Measurements from ENCODE around the gene CFAP298.

The CFAP298 gene

GRCh38 chr21:32599091-32599490 lies 13.1 kb downstream of the CFAP298 start:
- TF ChIP-seq CTCF (IDR thresholded peaks at IDR 0.05; ENCODE audit: borderline replicate concordance, control extremely low read depth, extremely low read depth, insufficient read depth, missing control alignments): no peak
- DNase-seq (ENCODE audit: low spot score): no peak
- in situ Hi-C loops (cut with MboI; ENCODE audit: low sequenced_read_pairs, unreplicated experiment): no loop called here

GRCh38 chr21:32597205-32597604 lies 15.0 kb downstream of the CFAP298 start:
- DNase-seq (ENCODE audit: low spot score): no peak
- TF ChIP-seq CTCF (IDR thresholded peaks at IDR 0.05; ENCODE audit: borderline replicate concordance, control extremely low read depth, extremely low read depth, insufficient read depth, missing control alignments): no peak
- in situ Hi-C loops (cut with MboI; ENCODE audit: low sequenced_read_pairs, unreplicated experiment): no loop called here

- no peak for TF ChIP-seq CTCF (IDR thresholded peaks at IDR 0.05; ENCODE audit: borderline replicate concordance, control extremely low read depth, extremely low read depth, insufficient read depth, missing control alignments)
- in situ Hi-C loops (cut with MboI; ENCODE audit: low sequenced_read_pairs, unreplicated experiment): no loop called here
- DNase-seq (ENCODE audit: low spot score): no peak
Observed at GRCh38 chr21:32595431-32595830, 16.7 kb downstream of the CFAP298 start.

- in situ Hi-C loops (cut with MboI; ENCODE audit: low sequenced_read_pairs, unreplicated experiment): no loop called here
- no peak for DNase-seq (ENCODE audit: low spot score)
- TF ChIP-seq CTCF (IDR thresholded peaks at IDR 0.05; ENCODE audit: borderline replicate concordance, control extremely low read depth, extremely low read depth, insufficient read depth, missing control alignments): no peak
Observed at GRCh38 chr21:32593690-32594089, 18.5 kb downstream of the CFAP298 start.

- in situ Hi-C loops (cut with MboI; ENCODE audit: low sequenced_read_pairs, unreplicated experiment): no loop called here
- no peak for TF ChIP-seq CTCF (IDR thresholded peaks at IDR 0.05; ENCODE audit: borderline replicate concordance, control extremely low read depth, extremely low read depth, insufficient read depth, missing control alignments)
- no peak for DNase-seq (ENCODE audit: low spot score)
Observed at GRCh38 chr21:32592929-32593502, 19.2 kb downstream of the CFAP298 start.

GRCh38 chr21:32590130-32590529 lies 22.0 kb downstream of the CFAP298 start:
- TF ChIP-seq CTCF (IDR thresholded peaks at IDR 0.05; ENCODE audit: borderline replicate concordance, control extremely low read depth, extremely low read depth, insufficient read depth, missing control alignments): no peak
- in situ Hi-C loops (cut with MboI; ENCODE audit: low sequenced_read_pairs, unreplicated experiment): no loop called here
- DNase-seq (ENCODE audit: low spot score): no peak

Measured in GM13976 (cell line).